GM23338 (cell line): Measurements from ENCODE around the gene SFI1. TPM values are rescaled to one million over a fixed set of nuclear protein-coding genes. Genes with fewer than 3 reads are reported as not detected.

Source experiments
- ATAC-seq: fragments of 200-7000 bp; cut with Tn5 transposase; 3 replicates; pipeline ENCODE4 v1.9.1; 2020
- DNase-seq: peaks from one replicate; pipeline ENCODE4 v3.0.0-alpha.2; 2015; ENCODE audit warnings: low spot score
- H2AFZ ChIP-seq: fragments of 200-600 bp; sonication (generic); 2 replicates; pipeline ENCODE4 v1.8.0; 2016; ENCODE audit warnings: antibody characterized with exemption, mild to moderate bottlenecking, moderate library complexity
- H3F3A ChIP-seq: fragments of 200-600 bp; sonication (generic); replicated peaks from 2 replicates; pipeline ENCODE4 v1.8.0; 2017; ENCODE audit warnings: antibody characterized with exemption, mixed run types, low read depth
- H3K27ac ChIP-seq: fragments of 200-600 bp; sonication (generic); 2 replicates; pipeline ENCODE4 v1.6.1; 2016; ENCODE audit warnings: low read depth
- H3K27me3 ChIP-seq: fragments of 200-600 bp; sonication (generic); 2 replicates; pipeline ENCODE4 v1.8.0; 2016; ENCODE audit warnings: mild to moderate bottlenecking, mixed run types, moderate library complexity; ENCODE audit not compliant: insufficient read depth
- H3K36me3 ChIP-seq: fragments of 200-600 bp; sonication (generic); 2 replicates; pipeline ENCODE4 v1.8.0; 2016; ENCODE audit warnings: mild to moderate bottlenecking; ENCODE audit not compliant: insufficient read depth
- H3K4me1 ChIP-seq: fragments of 200-600 bp; sonication (generic); 2 replicates; pipeline ENCODE4 v1.8.0; 2016; ENCODE audit warnings: mild to moderate bottlenecking, moderate library complexity; ENCODE audit not compliant: insufficient read depth
- H3K4me2 ChIP-seq: fragments of 200-600 bp; sonication (generic); 2 replicates; pipeline ENCODE4 v1.7.1; 2017; ENCODE audit warnings: mixed run types
- H3K4me3 ChIP-seq: fragments of 200-600 bp; sonication (generic); 2 replicates; pipeline ENCODE4 v1.6.1; 2016; ENCODE audit warnings: mixed run types
- H3K79me2 ChIP-seq: fragments of 200-600 bp; sonication (generic); replicated peaks from 2 replicates; pipeline ENCODE4 v1.8.0; 2017; ENCODE audit warnings: mild to moderate bottlenecking; ENCODE audit not compliant: insufficient read depth
- H3K9me2 ChIP-seq: fragments of 200-600 bp; sonication (generic); 2 replicates; pipeline ENCODE4 v1.8.0; 2017; ENCODE audit not compliant: insufficient read depth
- H4K20me1 ChIP-seq: fragments of 200-600 bp; sonication (generic); replicated peaks from 2 replicates; pipeline ENCODE4 v1.8.0; 2017; ENCODE audit warnings: mild to moderate bottlenecking; ENCODE audit not compliant: insufficient read depth
- H3K27ac Mint-ChIP-seq: 2 replicates; pipeline ENCODE4 v1.8.0; 2020; ENCODE audit warnings: inconsistent platforms, mild to moderate bottlenecking, moderate library complexity, mixed read lengths
- H3K27me3 Mint-ChIP-seq: 3 replicates; pipeline ENCODE4 v1.8.0; 2022; ENCODE audit warnings: low read depth, mild to moderate bottlenecking, moderate library complexity, mixed read lengths, inconsistent platforms; ENCODE audit not compliant: insufficient read depth, poor library complexity
- H3K36me3 Mint-ChIP-seq: 3 replicates; pipeline ENCODE4 v1.8.0; 2021; ENCODE audit warnings: low read depth, mild to moderate bottlenecking, inconsistent platforms, moderate library complexity, mixed read lengths
- H3K4me1 Mint-ChIP-seq: 3 replicates; pipeline ENCODE4 v1.8.0; 2020; ENCODE audit warnings: mild to moderate bottlenecking, inconsistent platforms, mixed read lengths
- H3K4me3 Mint-ChIP-seq: 3 replicates; pipeline ENCODE4 v1.8.0; 2021; ENCODE audit warnings: moderate library complexity, mild to moderate bottlenecking, inconsistent platforms, mixed read lengths
- H3K9me3 Mint-ChIP-seq: 3 replicates; pipeline ENCODE4 v1.8.0; 2020; ENCODE audit warnings: moderate library complexity, mild to moderate bottlenecking, inconsistent platforms, mixed read lengths
- CREB1 ChIP-seq: fragments of 250-450 bp; sonication (Bioruptor Pico); IDR thresholded peaks from 2 replicates; pipeline ENCODE4 v1.5.0; 2020; ENCODE audit warnings: low read depth, mild to moderate bottlenecking, moderate library complexity
- CTCF ChIP-seq, 2 experiments: fragments of 200-600 bp in 1 of 2; sonication (generic) in 1 of 2; conservative IDR thresholded peaks; 2 replicates each; pipeline versions ENCODE4 v1.5.1 to v1.6.1; 2016 to 2017; ENCODE audit warnings: antibody characterized with exemption in 2 of 2, low read depth in 2 of 2, mild to moderate bottlenecking in 2 of 2, moderate library complexity in 1 of 2
- ETS1 ChIP-seq: IDR thresholded peaks from 2 replicates; pipeline ENCODE4 v1.6.1; 2016; ENCODE audit warnings: antibody characterized with exemption
- EZH2 ChIP-seq: fragments of 200-600 bp; sonication (generic); IDR thresholded peaks from one replicate; pipeline ENCODE4 v1.8.0; 2017; ENCODE audit warnings: antibody characterized with exemption, mild to moderate bottlenecking, low read depth; ENCODE audit not compliant: unreplicated experiment
- EZH2phosphoT487 ChIP-seq: fragments of 200-600 bp; sonication (generic); IDR thresholded peaks from one replicate; pipeline ENCODE4 v1.8.1; 2018; ENCODE audit warnings: antibody characterized with exemption; ENCODE audit not compliant: unreplicated experiment
- JUNB ChIP-seq: IDR thresholded peaks from one replicate; pipeline ENCODE4 v1.6.1; 2016; ENCODE audit warnings: antibody characterized with exemption; ENCODE audit not compliant: unreplicated experiment
- NANOG ChIP-seq: IDR thresholded peaks from 2 replicates; pipeline ENCODE4 v1.6.1; 2016; ENCODE audit warnings: antibody characterized with exemption, borderline replicate concordance
- POLR2AphosphoS5 ChIP-seq: IDR thresholded peaks from 2 replicates; pipeline ENCODE4 v1.6.1; 2016; ENCODE audit warnings: antibody characterized with exemption, low read depth
- REST ChIP-seq: IDR thresholded peaks from one replicate; pipeline ENCODE4 v1.6.1; 2018; ENCODE audit warnings: antibody characterized with exemption; ENCODE audit not compliant: unreplicated experiment
- STAT1 ChIP-seq: IDR thresholded peaks from one replicate; pipeline ENCODE4 v1.6.1; 2016; ENCODE audit warnings: antibody characterized with exemption; ENCODE audit not compliant: unreplicated experiment
- ZNF114 ChIP-seq: fragments of 250-450 bp; sonication (Bioruptor Pico); IDR thresholded peaks from 2 replicates; pipeline ENCODE4 v1.5.0; 2020; ENCODE audit warnings: mild to moderate bottlenecking, moderate library complexity
- ZNF331 ChIP-seq: fragments of 250-450 bp; sonication (Bioruptor Pico); IDR thresholded peaks from 2 replicates; pipeline ENCODE4 v1.5.0; 2020; ENCODE audit warnings: low read depth, mild to moderate bottlenecking, moderate library complexity
- ZNF462 ChIP-seq: fragments of 250-450 bp; sonication (Bioruptor Pico); IDR thresholded peaks from 2 replicates; pipeline ENCODE4 v1.5.0; 2020; ENCODE audit warnings: mild to moderate bottlenecking, moderate library complexity
- polyA plus RNA-seq: library from polyadenylated mRNA; unstranded; fragments of >200 nt; fragmentation: Nextera tagmentation; extraction: Ambion mirVana; gene quantifications from 2 replicates; pipeline ENCODE4 v1.2.1, GENCODE V29; 2016
- total RNA-seq: library from RNA; depleted of rRNA; stranded (reverse); fragments of >200 nt; shearing (Covaris generic); gene quantifications from 2 replicates; pipeline ENCODE4 v1.2.3, GENCODE V29; 2014

The SFI1 gene
- total and polyA plus RNA-seq, 2 experiments from 2014 or later: 16.7 to 25.6 TPM

GRCh38 chr22:31544481-31545480, 48.4 kb downstream of the SFI1 start:
- Histone ChIP-seq H2AFZ (no peak overlapping the region), H3K4me1 (no peaks in the 10 kb centered on the region), H3K9me2 (no peaks in the 10 kb centered on the region), H3K79me2 (no peaks in the 10 kb centered on the region), H3K27me3 (no peaks in the 10 kb centered on the region), H4K20me1 (no peaks in the 10 kb centered on the region), H3F3A (no peaks in the 10 kb centered on the region), H3K4me2 (no peak overlapping the region), H3K4me3 (no peak overlapping the region), H3K27ac (0 out of 2 replicates have a peak overlapping the region, but pooled peaks have one; percentile 30), H3K36me3 (no peaks in the 10 kb centered on the region)
- Mint-ChIP-seq H3K9me3 (no peaks in the 10 kb centered on the region), H3K4me3 (no peak overlapping the region), H3K4me1 (no peaks in the 10 kb centered on the region), H3K27ac (no peak overlapping the region), H3K27me3 (no peaks in the 10 kb centered on the region), H3K36me3 (peaks cover 13% of the 10 kb centered on the region; the same call in 2 of the 3 replicates)
- DNase-seq (no peak), ATAC-seq (no peak)
- TF ChIP-seq CREB1 (CRISPR knock-in tag) (no peak), STAT1 (no peak), ZNF114 (CRISPR knock-in tag) (no peak), ZNF462 (CRISPR knock-in tag) (no peak), NANOG (no peak), EZH2 (no peak), REST (no peak), JUNB (no peak), ETS1 (no peak), ZNF331 (CRISPR knock-in tag) (no peak), EZH2phosphoT487 (no peak), CTCF (conservative IDR thresholded peaks at IDR 0.05; ENCODE audit: low read depth in 2 of 2) (no peak), POLR2AphosphoS5 (no peak)
